Measurements from ENCODE around the gene CDH4. TPM values are rescaled to one million over a fixed set of nuclear protein-coding genes. Genes with fewer than 3 reads are reported as not detected.

Gene CDH4
- total and polyA plus RNA-seq, 2 of the 13 experiments (the other 11 are each of a cell fraction or from before 2014, with no cell fraction given): not detected

DNA sequence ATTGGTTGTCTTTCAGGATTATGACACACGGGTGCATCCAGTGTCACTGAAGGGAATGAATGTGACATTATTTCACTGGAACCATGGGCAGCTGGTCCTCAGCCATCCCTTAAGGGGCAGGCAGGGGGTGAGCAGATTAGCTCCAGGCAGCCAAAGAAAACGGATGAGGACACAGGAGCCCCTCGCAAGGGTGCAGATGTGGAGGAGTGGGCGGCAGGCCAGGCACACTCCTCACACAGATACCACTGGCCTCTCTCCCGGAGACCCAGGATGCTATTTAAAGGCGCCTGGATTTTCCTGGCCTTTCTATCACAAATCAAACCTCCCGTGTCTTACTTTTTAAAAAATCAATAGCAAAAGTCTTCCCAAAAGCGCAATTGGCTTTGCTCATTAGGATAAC, 603.2 kb downstream of the CDH4 start:
- ChIA-PET CTCF (ENCODE audit: low intra/inter-chr PET ratio, low total read pairs) (no interaction called here), POLR2A (no interaction called here)
- 31% methylated on average over 8 of the region's 8 CpGs for WGBS (ENCODE audit: low lambda C conversion rate)

More for the DNA sequence above, 603.2 kb downstream of the CDH4 start:
- in situ Hi-C loops (cut with HindIII; ENCODE audit: extremely low pct_ligation_motif_present, low pct_unique_long_range_greater_than_20kb) (no loop called here), intact Hi-C loops (cut with micrococcal nuclease; ENCODE audit: unreplicated experiment) (no loop called here)
- Histone ChIP-seq H3K27me3 (ENCODE audit: control insufficient read depth in 1 of 2, insufficient read depth in 2 of 2, low read length in 2 of 2) (peaks cover 27 to 78% of the 10 kb centered on the region in 2 experiments), H3K9me3 (ENCODE audit: low read length) (no peaks in the 10 kb centered on the region), H3K4me1 (ENCODE audit: insufficient read depth, low read length) (no peaks in the 10 kb centered on the region), H3K36me3 (replicated peaks in 1 of 2; ENCODE audit: control insufficient read depth in 1 of 2, insufficient read depth in 2 of 2, low read length in 2 of 2) (no peaks in the 10 kb centered on the region), H3K4me2 (ENCODE audit: low read depth, low read length) (no peak overlapping the region), H3K4me3 (replicated peaks in 1 of 3; ENCODE audit: insufficient read depth in 1 of 3, low read depth in 2 of 3, low read length in 3 of 3) (no peak overlapping the region), H3K9ac (ENCODE audit: insufficient read depth, low read depth, low read length) (no peak overlapping the region), H3K79me2 (ENCODE audit: insufficient read depth, low read length) (no peaks in the 10 kb centered on the region), H3K27ac (ENCODE audit: extremely low read length, insufficient read depth, low read length) (no peak overlapping the region), H2AFZ (ENCODE audit: low read length) (no peak overlapping the region), H4K20me1 (ENCODE audit: insufficient read depth, low read length) (no peaks in the 10 kb centered on the region)
- DNase-seq (ENCODE audit: low spot score) (no peak), ATAC-seq (no peak), FAIRE-seq (no peak)
- BruUV-seq (replicated peaks): no TSS peak
- TF ChIP-seq ZNF747 (CRISPR knock-in tag; IDR thresholded peaks at IDR 0.05; ENCODE audit: borderline replicate concordance) (no peak), ATM (IDR thresholded peaks at IDR 0.05; ENCODE audit: borderline replicate concordance) (no peak), ATF7-NPFF (CRISPR knock-in tag; IDR thresholded peaks at IDR 0.05; ENCODE audit: low read depth) (no peak), SAFB2 (CRISPR knock-in tag; IDR thresholded peaks at IDR 0.05; ENCODE audit: borderline replicate concordance, low read depth) (no peak), POGZ (CRISPR knock-in tag; IDR thresholded peaks at IDR 0.05) (no peak), ZNF773 (CRISPR knock-in tag; IDR thresholded peaks at IDR 0.05; ENCODE audit: borderline replicate concordance) (no peak), RBFOX2 (IDR thresholded peaks at IDR 0.05; ENCODE audit: low read depth, low read length) (no peak), U2AF1 (optimal IDR thresholded peaks at IDR 0.05; ENCODE audit: low read depth, low read length) (no peak), YY1 (IDR thresholded peaks at IDR 0.05; ENCODE audit: insufficient read depth, insufficient replicate concordance, low read depth, low read length) (no peak), MYNN (CRISPR knock-in tag; IDR thresholded peaks at IDR 0.05; ENCODE audit: low read depth) (no peak), RNF2 (conservative IDR thresholded peaks at IDR 0.05; ENCODE audit: low read depth) (no peak), FOSL2 (CRISPR knock-in tag; IDR thresholded peaks at IDR 0.05) (no peak), ZNF496 (CRISPR knock-in tag; IDR thresholded peaks at IDR 0.05; ENCODE audit: insufficient replicate concordance) (no peak), ZNF282 (IDR thresholded peaks at IDR 0.05; ENCODE audit: partially characterized antibody) (no peak)
- TF ChIP-seq, protein P1, sequence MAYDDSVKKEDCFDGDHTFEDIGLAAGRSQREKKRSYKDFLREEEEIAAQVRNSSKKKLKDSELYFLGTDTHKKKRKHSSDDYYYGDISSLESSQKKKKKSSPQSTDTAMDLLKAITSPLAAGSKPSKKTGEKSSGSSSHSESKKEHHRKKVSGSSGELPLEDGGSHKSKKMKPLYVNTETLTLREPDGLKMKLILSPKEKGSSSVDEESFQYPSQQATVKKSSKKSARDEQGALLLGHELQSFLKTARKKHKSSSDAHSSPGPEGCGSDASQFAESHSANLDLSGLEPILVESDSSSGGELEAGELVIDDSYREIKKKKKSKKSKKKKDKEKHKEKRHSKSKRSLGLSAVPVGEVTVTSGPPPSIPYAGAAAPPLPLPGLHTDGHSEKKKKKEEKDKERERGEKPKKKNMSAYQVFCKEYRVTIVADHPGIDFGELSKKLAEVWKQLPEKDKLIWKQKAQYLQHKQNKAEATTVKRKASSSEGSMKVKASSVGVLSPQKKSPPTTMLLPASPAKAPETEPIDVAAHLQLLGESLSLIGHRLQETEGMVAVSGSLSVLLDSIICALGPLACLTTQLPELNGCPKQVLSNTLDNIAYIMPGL (CRISPR knock-in tag; IDR thresholded peaks at IDR 0.05; ENCODE audit: borderline replicate concordance in 1 of 2, low read depth in 1 of 2): no peak
- TF ChIP-seq, protein P2, sequence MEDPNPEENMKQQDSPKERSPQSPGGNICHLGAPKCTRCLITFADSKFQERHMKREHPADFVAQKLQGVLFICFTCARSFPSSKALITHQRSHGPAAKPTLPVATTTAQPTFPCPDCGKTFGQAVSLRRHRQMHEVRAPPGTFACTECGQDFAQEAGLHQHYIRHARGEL (CRISPR knock-in tag; IDR thresholded peaks at IDR 0.05): no peak
- TF ChIP-seq, protein P3, sequence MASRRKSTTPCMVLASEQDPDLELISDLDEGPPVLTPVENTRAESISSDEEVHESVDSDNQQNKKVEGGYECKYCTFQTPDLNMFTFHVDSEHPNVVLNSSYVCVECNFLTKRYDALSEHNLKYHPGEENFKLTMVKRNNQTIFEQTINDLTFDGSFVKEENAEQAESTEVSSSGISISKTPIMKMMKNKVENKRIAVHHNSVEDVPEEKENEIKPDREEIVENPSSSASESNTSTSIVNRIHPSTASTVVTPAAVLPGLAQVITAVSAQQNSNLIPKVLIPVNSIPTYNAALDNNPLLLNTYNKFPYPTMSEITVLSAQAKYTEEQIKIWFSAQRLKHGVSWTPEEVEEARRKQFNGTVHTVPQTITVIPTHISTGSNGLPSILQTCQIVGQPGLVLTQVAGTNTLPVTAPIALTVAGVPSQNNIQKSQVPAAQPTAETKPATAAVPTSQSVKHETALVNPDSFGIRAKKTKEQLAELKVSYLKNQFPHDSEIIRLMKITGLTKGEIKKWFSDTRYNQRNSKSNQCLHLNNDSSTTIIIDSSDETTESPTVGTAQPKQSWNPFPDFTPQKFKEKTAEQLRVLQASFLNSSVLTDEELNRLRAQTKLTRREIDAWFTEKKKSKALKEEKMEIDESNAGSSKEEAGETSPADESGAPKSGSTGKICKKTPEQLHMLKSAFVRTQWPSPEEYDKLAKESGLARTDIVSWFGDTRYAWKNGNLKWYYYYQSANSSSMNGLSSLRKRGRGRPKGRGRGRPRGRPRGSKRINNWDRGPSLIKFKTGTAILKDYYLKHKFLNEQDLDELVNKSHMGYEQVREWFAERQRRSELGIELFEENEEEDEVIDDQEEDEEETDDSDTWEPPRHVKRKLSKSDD (CRISPR knock-in tag; IDR thresholded peaks at IDR 0.05; ENCODE audit: low read depth): no peak
- TF ChIP-seq, protein P4, sequence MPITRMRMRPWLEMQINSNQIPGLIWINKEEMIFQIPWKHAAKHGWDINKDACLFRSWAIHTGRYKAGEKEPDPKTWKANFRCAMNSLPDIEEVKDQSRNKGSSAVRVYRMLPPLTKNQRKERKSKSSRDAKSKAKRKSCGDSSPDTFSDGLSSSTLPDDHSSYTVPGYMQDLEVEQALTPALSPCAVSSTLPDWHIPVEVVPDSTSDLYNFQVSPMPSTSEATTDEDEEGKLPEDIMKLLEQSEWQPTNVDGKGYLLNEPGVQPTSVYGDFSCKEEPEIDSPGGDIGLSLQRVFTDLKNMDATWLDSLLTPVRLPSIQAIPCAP (CRISPR knock-in tag; IDR thresholded peaks at IDR 0.05; ENCODE audit: low read depth): no peak
- TF ChIP-seq, protein P5, sequence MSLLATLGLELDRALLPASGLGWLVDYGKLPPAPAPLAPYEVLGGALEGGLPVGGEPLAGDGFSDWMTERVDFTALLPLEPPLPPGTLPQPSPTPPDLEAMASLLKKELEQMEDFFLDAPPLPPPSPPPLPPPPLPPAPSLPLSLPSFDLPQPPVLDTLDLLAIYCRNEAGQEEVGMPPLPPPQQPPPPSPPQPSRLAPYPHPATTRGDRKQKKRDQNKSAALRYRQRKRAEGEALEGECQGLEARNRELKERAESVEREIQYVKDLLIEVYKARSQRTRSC (CRISPR knock-in tag; IDR thresholded peaks at IDR 0.05; ENCODE audit: low read depth): no peak

All from HepG2 (cell line).